22Rv1 (cell line): ENCODE results near the gene AADAT.

Source experiments
- ZFX ChIP-seq: fragments of 450-650 bp; IDR thresholded peaks from 2 replicates; pipeline ENCODE4 v1.6.1; 2017; ENCODE audit warnings: antibody characterized with exemption, borderline replicate concordance
- TF ChIP-seq, protein P1 (sequence below): fragments of 450-650 bp; IDR thresholded peaks from 2 replicates; pipeline ENCODE4 v1.5.1; 2017; ENCODE audit warnings: mild to moderate bottlenecking

DNA sequence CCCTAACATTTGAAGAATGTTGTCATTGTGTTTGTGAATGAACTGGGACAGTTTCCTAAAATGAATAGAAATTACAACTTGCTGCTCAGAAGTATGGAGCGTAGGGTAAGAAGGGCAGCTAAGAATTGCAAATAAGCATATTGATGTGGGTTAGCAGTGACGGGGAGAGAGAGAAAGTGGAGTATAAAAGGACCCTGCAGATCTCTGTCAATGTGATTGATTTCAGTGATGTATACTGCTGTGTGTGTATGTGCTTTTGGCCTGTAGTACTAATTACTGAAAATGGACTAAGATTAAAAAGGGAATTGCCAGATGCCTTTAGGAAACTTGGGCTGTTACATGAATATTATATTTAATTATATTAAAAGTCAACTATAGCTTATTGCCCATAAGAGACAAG is 55.8 kb downstream of the AADAT start:
- TF ChIP-seq, protein P1, sequence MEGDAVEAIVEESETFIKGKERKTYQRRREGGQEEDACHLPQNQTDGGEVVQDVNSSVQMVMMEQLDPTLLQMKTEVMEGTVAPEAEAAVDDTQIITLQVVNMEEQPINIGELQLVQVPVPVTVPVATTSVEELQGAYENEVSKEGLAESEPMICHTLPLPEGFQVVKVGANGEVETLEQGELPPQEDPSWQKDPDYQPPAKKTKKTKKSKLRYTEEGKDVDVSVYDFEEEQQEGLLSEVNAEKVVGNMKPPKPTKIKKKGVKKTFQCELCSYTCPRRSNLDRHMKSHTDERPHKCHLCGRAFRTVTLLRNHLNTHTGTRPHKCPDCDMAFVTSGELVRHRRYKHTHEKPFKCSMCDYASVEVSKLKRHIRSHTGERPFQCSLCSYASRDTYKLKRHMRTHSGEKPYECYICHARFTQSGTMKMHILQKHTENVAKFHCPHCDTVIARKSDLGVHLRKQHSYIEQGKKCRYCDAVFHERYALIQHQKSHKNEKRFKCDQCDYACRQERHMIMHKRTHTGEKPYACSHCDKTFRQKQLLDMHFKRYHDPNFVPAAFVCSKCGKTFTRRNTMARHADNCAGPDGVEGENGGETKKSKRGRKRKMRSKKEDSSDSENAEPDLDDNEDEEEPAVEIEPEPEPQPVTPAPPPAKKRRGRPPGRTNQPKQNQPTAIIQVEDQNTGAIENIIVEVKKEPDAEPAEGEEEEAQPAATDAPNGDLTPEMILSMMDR: no peak
- TF ChIP-seq ZFX: no peak
